Natural killer cell (primary cell): ENCODE measurements around the gene RRBP1. TPM values are rescaled to one million over a fixed set of nuclear protein-coding genes. Genes with fewer than 3 reads are reported as not detected.

ENCODE experiments used
- ATAC-seq, 3 donors: fragments of 150-1000 bp in 2 of 3; fragments of 200-7000 bp in 1 of 3; cut with Tn5 transposase; 1 replicate in 1 of 3; 2 replicates in 2 of 3; pipeline ENCODE4 v1.10.0; 2021; ENCODE audit warnings: mild to moderate bottlenecking in 2 of 3, moderate library complexity in 2 of 3
- DNase-seq, 2 donors: peaks; one replicate each; pipeline versions ENCODE4 v3.0.0 to v3.0.0-alpha.2; 2013 to 2021; ENCODE audit warnings: mixed read lengths in 1 of 2
- H3K27ac ChIP-seq: one replicate; pipeline ENCODE4 v1.5.1; 2013; ENCODE audit warnings: mild to moderate bottlenecking, low read length
- H3K27me3 ChIP-seq: one replicate; pipeline ENCODE4 v1.6.1; 2013; ENCODE audit warnings: low read length; ENCODE audit not compliant: control insufficient read depth, insufficient read depth
- H3K36me3 ChIP-seq: one replicate; pipeline ENCODE4 v1.6.1; 2013; ENCODE audit warnings: low read length; ENCODE audit not compliant: control insufficient read depth, insufficient read depth
- H3K4me1 ChIP-seq: one replicate; pipeline ENCODE4 v1.6.1; 2013; ENCODE audit warnings: low read length; ENCODE audit not compliant: control insufficient read depth, insufficient read depth
- H3K4me3 ChIP-seq: one replicate; pipeline ENCODE4 v1.5.1; 2013; ENCODE audit warnings: low read length
- H3K9me3 ChIP-seq: one replicate; pipeline ENCODE4 v1.6.1; 2013; ENCODE audit warnings: low read length; ENCODE audit not compliant: control insufficient read depth, insufficient read depth
- H3K27ac Mint-ChIP-seq, 2 donors: one replicate each; pipeline ENCODE4 v1.8.0; 2022; ENCODE audit warnings: mild to moderate bottlenecking in 2 of 2, mixed read lengths in 2 of 2, moderate library complexity in 1 of 2
- H3K27me3 Mint-ChIP-seq, 2 donors: one replicate each; pipeline ENCODE4 v1.8.0; 2022; ENCODE audit warnings: low read depth in 2 of 2, mixed read lengths in 2 of 2
- H3K36me3 Mint-ChIP-seq: one replicate; pipeline ENCODE4 v1.8.0; 2022; ENCODE audit warnings: mixed read lengths
- H3K4me1 Mint-ChIP-seq, 2 donors: one replicate each; pipeline ENCODE4 v1.8.0; 2022; ENCODE audit warnings: mixed read lengths in 2 of 2
- H3K4me3 Mint-ChIP-seq: one replicate; pipeline ENCODE4 v1.8.0; 2022; ENCODE audit warnings: mild to moderate bottlenecking, moderate library complexity, mixed read lengths
- H3K9me3 Mint-ChIP-seq, 2 donors: one replicate each; pipeline ENCODE4 v1.8.0; 2022; ENCODE audit warnings: mixed read lengths in 2 of 2
- WGBS: methylation state at CpG from one replicate; pipeline ENCODE4 v1.1.7; 2013; ENCODE audit warnings: missing lambda C conversion rate; ENCODE audit not compliant: insufficient coverage; 5-methylcytosine and 5-hydroxymethylcytosine counted together
- intact Hi-C: fragments of 100-400 bp; cut with micrococcal nuclease; formaldehyde crosslinking; loops from one replicate; pipeline ENCODE4 v1.14.2; 2022
- total RNA-seq, 4 donors: library from RNA; stranded (reverse); fragments of 120-200 nt in 1 of 4; gene quantifications; one replicate each; pipeline versions ENCODE4 v1.2.3 to v1.2.4, GENCODE V29; 2013 to 2022
- TF ChIP-seq, protein P1 (sequence below): fragments of 200-600 bp; IDR thresholded peaks from one replicate; pipeline ENCODE4 v1.8.0; 2022; ENCODE audit warnings: antibody characterized with exemption

RRBP1 gene
- total RNA-seq, 3 donors from 2014 or later (not counting 1 experiment from before 2014, with no cell fraction given) = 88.3 to 95.4 (median 90.1) TPM

DNA sequence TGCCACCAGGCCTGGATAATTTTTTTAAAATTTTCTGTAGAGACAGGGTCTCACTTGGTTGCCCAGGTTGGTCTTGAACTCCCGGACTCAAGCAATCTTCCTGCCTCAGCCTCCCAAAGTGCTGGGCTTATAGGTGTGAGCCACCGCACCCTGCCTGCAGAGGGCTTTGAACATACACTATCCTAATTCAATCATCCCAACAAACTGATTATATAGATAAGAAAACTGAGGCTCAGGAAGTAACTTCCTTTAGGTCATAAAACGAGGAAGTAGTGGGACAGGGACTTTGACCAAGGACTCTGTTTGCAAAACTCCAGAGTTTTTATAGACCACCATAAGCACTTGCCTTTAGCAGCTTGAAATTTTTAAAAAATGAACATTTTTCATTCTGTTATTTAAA, 12.7 kb upstream of the RRBP1 start:
- WGBS = 58% methylated on average over 2 of the region's 3 CpGs
- DNase-seq (no peak), ATAC-seq (no peak)
- no peak overlapping the region for H3K27ac Mint-ChIP-seq
- Histone ChIP-seq H3K4me1 (no peaks in the 10 kb centered on the region), H3K27ac (no peak overlapping the region), H3K4me3 (no peak overlapping the region), H3K36me3 (no peaks in the 10 kb centered on the region), H3K9me3 (no peaks in the 10 kb centered on the region), H3K27me3 (no peaks in the 10 kb centered on the region)
- H3K27me3 Mint-ChIP-seq = peaks cover 15 to 17% of the 10 kb centered on the region in 2 donors
- H3K36me3 Mint-ChIP-seq = no peaks in the 10 kb centered on the region
- TF ChIP-seq, protein P1, sequence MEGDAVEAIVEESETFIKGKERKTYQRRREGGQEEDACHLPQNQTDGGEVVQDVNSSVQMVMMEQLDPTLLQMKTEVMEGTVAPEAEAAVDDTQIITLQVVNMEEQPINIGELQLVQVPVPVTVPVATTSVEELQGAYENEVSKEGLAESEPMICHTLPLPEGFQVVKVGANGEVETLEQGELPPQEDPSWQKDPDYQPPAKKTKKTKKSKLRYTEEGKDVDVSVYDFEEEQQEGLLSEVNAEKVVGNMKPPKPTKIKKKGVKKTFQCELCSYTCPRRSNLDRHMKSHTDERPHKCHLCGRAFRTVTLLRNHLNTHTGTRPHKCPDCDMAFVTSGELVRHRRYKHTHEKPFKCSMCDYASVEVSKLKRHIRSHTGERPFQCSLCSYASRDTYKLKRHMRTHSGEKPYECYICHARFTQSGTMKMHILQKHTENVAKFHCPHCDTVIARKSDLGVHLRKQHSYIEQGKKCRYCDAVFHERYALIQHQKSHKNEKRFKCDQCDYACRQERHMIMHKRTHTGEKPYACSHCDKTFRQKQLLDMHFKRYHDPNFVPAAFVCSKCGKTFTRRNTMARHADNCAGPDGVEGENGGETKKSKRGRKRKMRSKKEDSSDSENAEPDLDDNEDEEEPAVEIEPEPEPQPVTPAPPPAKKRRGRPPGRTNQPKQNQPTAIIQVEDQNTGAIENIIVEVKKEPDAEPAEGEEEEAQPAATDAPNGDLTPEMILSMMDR = no peak
- intact Hi-C loops = no loop called here
- no peaks in the 10 kb centered on the region for H3K4me1 Mint-ChIP-seq
- H3K9me3 Mint-ChIP-seq = no peaks in the 10 kb centered on the region
- H3K4me3 Mint-ChIP-seq = no peak overlapping the region

DNA sequence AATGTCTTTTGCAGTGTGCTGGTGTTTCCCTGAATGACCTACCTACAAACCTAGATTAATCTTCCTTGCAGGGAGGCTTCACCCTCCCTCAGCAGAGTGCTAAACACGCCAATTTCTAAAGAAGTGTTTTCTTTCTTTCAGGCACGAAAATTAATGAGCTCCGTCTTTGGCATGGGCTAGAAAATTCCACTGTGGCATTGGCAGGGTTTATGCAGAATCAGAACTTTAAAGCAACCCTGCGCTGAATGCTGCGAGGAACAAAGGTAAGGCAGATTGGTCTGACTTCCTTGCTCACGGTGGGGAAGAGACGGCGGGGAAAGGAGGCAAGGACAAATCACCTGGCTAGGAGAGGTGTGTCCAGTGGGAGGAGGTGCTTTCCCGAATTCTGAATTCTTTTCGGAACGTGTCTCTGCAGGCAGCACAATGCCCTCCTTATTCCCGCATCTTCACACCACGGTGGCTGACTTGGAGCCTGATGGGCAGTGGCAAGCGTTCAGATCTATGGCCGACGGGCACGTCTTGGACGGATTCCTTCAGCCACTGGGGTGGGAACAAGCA, 11.5 kb upstream of the RRBP1 start:
- WGBS = 92% methylated on average over 18 of the region's 18 CpGs
- H3K4me1 Mint-ChIP-seq = no peaks in the 10 kb centered on the region
- Histone ChIP-seq H3K9me3 (no peaks in the 10 kb centered on the region), H3K36me3 (no peaks in the 10 kb centered on the region), H3K27me3 (no peaks in the 10 kb centered on the region), H3K4me3 (no peak overlapping the region), H3K4me1 (no peaks in the 10 kb centered on the region), H3K27ac (no peak overlapping the region)
- TF ChIP-seq, protein P1 = no peak
- peaks cover 15 to 21% of the 10 kb centered on the region in 2 donors for H3K27me3 Mint-ChIP-seq
- no peak for DNase-seq
- intact Hi-C loops = no loop called here
- ATAC-seq = no peak
- H3K27ac Mint-ChIP-seq = no peak overlapping the region
- H3K9me3 Mint-ChIP-seq = no peaks in the 10 kb centered on the region
- H3K4me3 Mint-ChIP-seq = no peak overlapping the region
- H3K36me3 Mint-ChIP-seq = no peaks in the 10 kb centered on the region

DNA sequence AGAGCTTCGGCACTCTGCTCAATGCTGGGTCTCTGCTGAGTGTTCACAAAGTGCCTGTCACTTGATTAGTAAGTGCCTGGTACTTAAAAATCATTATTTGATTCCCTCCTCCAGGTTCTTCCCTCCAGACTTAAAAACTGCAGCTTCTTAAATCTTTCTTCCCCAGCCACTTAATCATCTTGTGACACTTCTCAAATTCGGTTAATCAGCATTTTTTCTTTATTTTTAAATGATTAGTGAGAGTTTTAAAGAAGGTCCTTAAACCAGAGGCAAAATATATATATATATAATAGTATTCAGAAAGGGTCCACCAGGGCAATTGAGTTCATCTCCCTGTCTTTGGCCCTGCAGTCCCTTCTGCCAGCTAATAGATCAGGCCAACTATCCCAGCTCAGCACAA, 9.7 kb upstream of the RRBP1 start:
- no peak for ATAC-seq
- Histone ChIP-seq H3K4me1 (no peaks in the 10 kb centered on the region), H3K36me3 (no peaks in the 10 kb centered on the region), H3K27me3 (no peaks in the 10 kb centered on the region), H3K4me3 (no peak overlapping the region), H3K9me3 (no peaks in the 10 kb centered on the region), H3K27ac (no peak overlapping the region)
- TF ChIP-seq, protein P1 = no peak
- no peak for DNase-seq
- no peak overlapping the region for H3K27ac Mint-ChIP-seq
- WGBS = 83% methylated on average over 1 of the region's 2 CpGs
- intact Hi-C loops = no loop called here
- no peaks in the 10 kb centered on the region for H3K9me3 Mint-ChIP-seq
- H3K36me3 Mint-ChIP-seq = no peaks in the 10 kb centered on the region
- peaks cover 29 to 33% of the 10 kb centered on the region in 2 donors for H3K27me3 Mint-ChIP-seq
- no peaks in the 10 kb centered on the region for H3K4me1 Mint-ChIP-seq
- no peak overlapping the region for H3K4me3 Mint-ChIP-seq

DNA sequence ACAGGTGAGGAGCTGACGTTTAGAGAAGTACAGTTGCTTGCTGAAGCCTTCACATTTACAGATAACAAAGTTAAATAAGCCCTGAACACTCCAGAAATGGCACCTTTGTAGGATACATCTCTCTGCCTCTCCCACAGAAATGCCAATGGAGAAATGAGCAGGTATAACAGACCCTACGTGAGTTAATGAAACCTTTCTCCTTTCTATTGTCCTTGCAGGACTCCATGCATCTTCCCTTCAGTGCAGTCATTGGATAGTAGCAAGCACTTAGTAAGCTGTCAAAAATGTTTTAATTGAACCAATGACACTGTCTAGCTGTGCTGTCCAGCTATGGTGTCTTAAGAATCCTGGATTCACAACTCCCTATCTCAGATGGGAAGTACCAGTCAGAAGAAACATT, 8.1 kb upstream of the RRBP1 start:
- no peak for DNase-seq
- Histone ChIP-seq H3K9me3 (no peaks in the 10 kb centered on the region), H3K27ac (no peak overlapping the region), H3K36me3 (no peaks in the 10 kb centered on the region), H3K4me3 (no peak overlapping the region), H3K4me1 (no peaks in the 10 kb centered on the region), H3K27me3 (no peaks in the 10 kb centered on the region)
- no peak overlapping the region for H3K4me3 Mint-ChIP-seq
- peaks cover 42 to 46% of the 10 kb centered on the region in 2 donors for H3K27me3 Mint-ChIP-seq
- 91% methylated on average over 2 of the region's 2 CpGs for WGBS
- H3K27ac Mint-ChIP-seq = no peak overlapping the region
- TF ChIP-seq, protein P1 = no peak
- intact Hi-C loops = no loop called here
- H3K4me1 Mint-ChIP-seq = no peaks in the 10 kb centered on the region
- no peak for ATAC-seq
- H3K36me3 Mint-ChIP-seq = no peaks in the 10 kb centered on the region
- no peaks in the 10 kb centered on the region for H3K9me3 Mint-ChIP-seq
